HG03025 (cell line): Measurements from ENCODE around the gene CXorf58.
"Not testable (repeated sequence)": the region's sequence is repeated elsewhere in the genome, so short reads cannot be mapped to it uniquely, and the experiment has no call there.

ENCODE experiments used
- ATAC-seq: cut with Tn5 transposase; IDR thresholded peaks from one replicate; pipeline ENCODE4 v1.9.1; 2021; ENCODE audit warnings: mild to moderate bottlenecking, moderate library complexity; ENCODE audit not compliant: unreplicated experiment, low FRiP score

CXorf58 gene

DNA sequence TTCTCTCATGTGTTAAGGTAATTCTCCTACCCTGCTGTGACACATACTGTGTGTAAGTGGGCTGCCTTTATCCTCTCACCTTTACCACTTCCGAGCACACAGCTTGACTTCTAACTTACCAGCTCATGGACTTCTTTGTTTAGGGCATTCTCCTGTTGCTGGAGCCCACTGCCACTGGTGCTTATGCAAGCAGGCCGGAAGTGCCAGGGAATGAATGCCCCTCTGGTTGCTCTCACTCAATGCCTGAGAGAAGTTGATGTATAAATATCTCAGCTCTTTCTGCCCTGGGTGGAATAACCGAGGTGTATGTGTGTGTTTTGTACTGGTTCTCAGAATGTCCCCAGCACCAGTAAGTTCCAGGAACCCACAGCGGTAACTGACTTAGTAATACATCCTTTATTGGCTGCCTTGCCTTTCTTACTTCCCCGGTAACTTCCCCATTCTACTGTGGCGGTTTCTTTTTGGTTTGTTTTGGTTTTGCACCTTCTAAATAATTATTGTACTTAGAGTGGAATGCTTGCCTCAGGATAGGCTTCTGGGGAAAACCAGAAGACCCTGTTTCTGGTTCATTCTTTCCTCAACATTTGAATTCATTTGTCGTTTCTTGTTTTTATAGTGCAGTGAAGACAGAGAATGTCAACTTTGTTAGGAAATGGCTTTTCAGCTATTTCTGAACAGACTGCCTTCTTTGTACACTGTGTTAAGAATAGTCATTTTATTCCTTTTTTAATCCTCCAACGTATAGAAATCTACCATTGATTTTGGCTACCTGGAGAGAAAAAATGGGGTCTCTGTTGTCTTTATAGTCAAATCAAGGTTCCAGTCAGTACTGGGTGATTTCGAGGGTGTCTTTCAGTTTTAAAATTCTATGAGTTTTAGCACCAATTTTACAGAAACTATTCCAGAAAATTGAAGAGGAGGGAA lies 45.4 kb downstream of the CXorf58 start:
- ATAC-seq: peak; percentile 98

DNA sequence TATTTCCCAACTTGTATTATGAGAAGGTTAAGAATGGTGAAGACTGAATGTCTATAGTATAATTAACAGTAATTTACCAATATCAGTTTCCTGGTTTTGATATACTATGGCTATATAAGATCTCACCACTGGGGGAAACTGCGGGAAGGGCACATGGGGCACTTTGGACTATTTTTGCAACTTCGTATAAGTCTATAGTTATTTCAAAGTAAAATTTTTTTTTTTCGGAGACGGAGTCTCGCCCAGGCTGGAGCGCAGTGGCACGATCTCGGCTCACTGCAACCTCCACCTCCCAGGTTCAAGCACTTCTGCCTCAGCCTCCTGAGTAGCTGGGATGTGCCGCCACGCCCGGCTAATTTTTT lies 46.1 kb downstream of the CXorf58 start:
- ATAC-seq: no peak

DNA sequence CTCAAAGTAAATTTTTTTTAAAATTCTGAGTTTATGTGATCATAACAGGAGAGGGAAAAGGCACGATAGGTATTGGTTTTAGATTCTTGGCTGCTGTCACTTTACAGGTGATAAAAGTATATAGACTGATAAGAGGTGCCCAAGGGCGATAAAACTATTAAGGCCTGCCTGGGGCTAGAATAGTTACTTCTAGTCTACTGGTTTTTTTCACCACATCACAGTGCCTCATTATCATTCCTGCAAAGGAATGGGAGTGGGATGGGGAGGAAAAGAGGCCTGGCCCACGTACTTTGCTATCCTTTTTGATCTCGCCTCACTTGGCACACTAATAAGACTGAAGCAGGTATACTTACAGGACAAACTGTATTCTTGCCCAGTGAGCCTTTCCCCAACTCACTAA lies 46.6 kb downstream of the CXorf58 start:
- ATAC-seq: no peak

DNA sequence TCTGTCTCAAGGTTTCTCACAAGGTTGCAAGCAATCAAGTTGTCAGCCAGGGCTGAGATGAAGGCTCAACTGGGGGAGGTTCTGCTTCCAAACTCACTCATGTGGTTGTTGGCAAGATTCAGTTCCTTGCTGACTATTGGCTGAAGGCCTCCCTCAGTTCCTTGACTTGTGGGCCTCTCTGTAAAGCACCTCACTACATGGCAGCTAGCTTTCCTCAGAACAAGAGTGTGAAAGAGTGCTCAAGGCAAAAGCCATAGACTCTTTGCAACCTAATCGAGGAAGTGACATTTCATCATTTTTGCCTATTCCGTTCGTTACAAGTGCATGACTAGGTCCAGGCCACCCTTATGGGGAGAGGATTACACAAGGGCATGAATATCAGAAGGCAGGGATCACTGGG lies 52.0 kb downstream of the CXorf58 start:
- ATAC-seq: no peak

DNA sequence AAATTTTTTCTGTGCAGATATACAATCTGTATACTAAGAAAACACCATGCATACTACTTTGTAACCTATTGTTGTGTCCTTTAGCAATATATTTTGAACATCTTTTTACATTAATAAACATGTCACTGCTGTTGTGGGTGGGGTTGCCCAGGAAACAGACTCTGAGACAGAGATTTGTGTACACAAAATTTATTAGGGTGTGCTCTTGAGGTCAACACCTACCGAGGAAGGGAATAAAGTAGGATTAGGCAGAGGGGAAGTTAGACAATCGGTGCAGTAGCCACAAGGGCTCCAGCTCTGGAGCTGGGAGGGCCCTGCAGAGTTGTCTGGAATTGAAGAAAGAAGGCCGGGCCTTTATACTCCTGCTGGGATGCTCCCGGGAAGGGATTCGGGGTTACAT lies 56.4 kb downstream of the CXorf58 start:
- no peak for ATAC-seq

DNA sequence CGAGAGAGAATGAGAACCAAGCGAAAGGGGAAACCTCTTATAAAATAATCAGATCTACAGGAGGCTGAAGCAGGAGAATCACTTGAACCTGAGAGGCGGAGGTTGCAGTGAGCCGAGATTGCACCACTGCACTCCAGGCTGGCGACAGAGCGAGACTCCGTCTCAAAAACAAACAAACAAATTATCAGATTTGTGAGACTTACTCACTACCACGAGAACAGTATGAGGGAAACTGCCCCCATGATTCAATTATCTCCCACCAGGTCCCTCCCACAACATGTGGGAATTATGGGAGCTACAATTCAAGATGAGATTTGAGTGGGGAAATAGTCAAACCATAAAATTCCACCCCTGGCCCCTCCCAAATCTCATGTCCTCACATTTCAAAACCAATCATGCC lies 57.8 kb downstream of the CXorf58 start:
- not testable (repeated sequence) for ATAC-seq

DNA sequence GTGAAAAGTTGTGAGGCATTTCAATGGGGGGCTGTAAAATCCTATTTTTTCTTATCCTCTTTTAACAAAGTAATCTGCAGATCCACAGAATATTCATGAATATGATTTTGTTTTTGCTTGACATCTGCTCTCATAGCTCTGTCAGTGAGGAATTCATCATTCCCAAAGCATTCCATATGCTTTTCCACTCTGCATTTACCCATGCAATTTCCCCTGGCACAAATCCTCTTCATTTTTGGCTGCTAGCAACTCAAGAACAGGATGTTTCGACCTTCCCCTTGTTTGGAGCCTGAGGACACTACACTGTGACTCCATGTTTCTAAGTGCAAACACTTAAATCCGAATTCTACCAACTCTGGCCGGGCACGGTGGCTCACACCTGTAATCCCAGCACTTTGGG lies 70.7 kb downstream of the CXorf58 start:
- ATAC-seq: no peak

DNA sequence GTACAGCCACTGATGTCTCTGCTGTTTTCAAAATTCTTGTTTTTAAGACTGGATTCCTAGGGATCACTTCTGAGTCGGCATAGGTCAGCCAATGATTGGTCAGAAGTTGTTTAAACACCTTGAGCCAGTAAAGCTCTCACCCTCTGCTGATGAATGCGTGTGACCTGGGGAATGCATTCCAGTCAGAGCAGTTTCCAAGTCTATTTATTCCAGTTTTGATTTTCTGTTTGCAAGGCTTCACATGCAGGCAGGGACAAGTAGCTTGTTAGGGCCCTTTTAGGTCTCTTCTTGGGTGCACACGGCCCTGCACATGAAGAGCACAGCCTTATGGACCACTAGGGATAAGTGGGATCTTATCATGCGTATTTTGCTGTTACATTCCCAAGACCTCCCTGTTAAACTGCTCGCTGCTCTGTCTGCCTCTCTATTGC lies 72.2 kb downstream of the CXorf58 start:
- no peak for ATAC-seq

DNA sequence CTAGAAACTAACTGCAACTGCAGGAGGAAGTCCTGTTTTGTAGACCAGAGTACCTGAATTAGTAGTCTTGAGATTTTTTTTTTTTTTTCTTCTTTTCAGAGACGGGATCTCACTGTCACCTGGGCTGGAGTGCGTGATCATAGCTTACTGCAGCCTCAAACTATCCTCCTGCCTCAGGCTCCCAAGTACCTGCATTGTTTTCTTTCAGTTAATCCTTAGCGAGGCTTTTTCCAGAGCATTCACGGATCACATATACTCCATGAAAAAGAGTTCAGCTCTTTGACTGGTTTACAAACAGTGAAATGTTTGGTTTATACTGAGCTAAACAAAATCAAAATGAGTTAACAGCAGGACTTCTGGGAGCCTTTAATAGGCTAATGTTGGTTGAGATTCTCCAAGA lies 73.4 kb downstream of the CXorf58 start:
- ATAC-seq: no peak

DNA sequence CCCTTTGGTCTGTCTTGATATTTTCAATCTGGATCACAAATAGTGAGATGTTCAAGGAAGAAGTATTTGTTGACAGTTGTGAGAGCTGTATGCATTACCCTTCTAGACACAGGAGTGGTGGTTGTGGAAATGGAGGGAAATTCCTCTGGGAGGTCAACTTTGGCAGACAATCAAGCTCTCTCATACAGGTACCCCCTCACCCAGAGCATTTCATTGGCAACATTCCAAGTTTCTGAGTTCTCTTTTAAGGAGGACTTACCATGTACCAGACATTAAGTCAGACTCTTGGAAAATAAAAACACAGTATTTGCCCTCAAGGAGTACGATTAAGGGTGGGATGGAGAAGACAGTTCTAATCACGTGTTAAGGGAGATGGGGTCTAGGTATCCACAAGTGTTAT lies 73.9 kb downstream of the CXorf58 start:
- ATAC-seq: no peak

DNA sequence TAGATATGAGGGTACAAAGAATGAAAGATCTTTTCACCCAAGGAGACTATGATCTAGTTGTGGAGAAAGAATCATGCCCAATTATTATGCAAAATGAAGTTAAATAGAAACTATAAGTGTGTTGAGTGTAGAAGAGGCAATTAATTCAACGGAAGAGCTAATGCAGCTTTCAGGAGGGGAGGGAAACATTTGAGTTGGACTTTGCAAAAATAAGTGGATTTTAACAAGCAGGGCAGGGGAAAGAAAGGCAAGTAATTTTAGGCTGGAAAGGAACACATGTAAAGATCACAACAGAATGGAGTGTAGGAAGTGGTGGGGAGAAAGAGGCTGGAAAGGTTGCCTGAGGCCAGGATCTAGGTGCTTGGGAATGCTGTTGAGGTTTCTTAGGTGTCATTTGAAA lies 75.1 kb downstream of the CXorf58 start:
- no peak for ATAC-seq
